Motor neuron (in vitro differentiated cells): ENCODE results near the gene SLC6A5. TPM values are rescaled to one million over a fixed set of nuclear protein-coding genes. Genes with fewer than 3 reads are reported as not detected.
A peak's percentile ranks its signal among the peaks of the same experiment; 100 is the strongest.

Experiments
- ATAC-seq, 8 experiments: fragments of 200-7000 bp; cut with Tn5 transposase; replicated peaks in 6 of 8; 2 replicates each; pipeline ENCODE4 v1.8.0; 2021; ENCODE audit warnings: mild to moderate bottlenecking in 8 of 8, moderate library complexity in 8 of 8
- H3K27ac ChIP-seq, 2 donors: fragments of 250-450 bp; sonication (Bioruptor Pico); 2 replicates each; pipeline ENCODE4 v1.9.0; 2021; ENCODE audit warnings: antibody characterized with exemption in 2 of 2, mild to moderate bottlenecking in 2 of 2, moderate library complexity in 1 of 2
- H3K4me1 ChIP-seq, 2 donors: fragments of 250-450 bp; sonication (Bioruptor Pico); replicated peaks in 1 of 2; 2 replicates each; pipeline ENCODE4 v1.6.1; 2021; ENCODE audit warnings: antibody characterized with exemption in 2 of 2, mild to moderate bottlenecking in 2 of 2, moderate library complexity in 1 of 2
- H3K4me3 ChIP-seq, 5 donors: fragments of 250-450 bp; sonication (Bioruptor Pico); 2 replicates each; pipeline ENCODE4 v1.9.0; 2021; ENCODE audit warnings: antibody characterized with exemption in 5 of 5, mild to moderate bottlenecking in 5 of 5, moderate library complexity in 4 of 5
- WGBS, 10 experiments: fragments of 450-650 bp; shearing (Covaris generic); methylation state at CpG; one replicate each; pipeline ENCODE4 v1.0.0; 2022; 5-methylcytosine and 5-hydroxymethylcytosine counted together
- in situ Hi-C, 9 experiments: fragments of 400-800 bp; cut with MboI; loops; one replicate each; pipeline ENCODE4 v1.15.0; 2021; ENCODE audit warnings: low sequenced_read_pairs in 9 of 9, low pct_unique_long_range_greater_than_20kb in 2 of 9; ENCODE audit not compliant: unreplicated experiment in 9 of 9
- total RNA-seq, 8 experiments: library from RNA; unstranded; fragments of 300-600 nt; gene quantifications; 2 replicates each; pipeline versions ENCODE4 v1.2.3 to v1.2.4, GENCODE V29; 2022

The SLC6A5 gene
- total RNA-seq, 8 experiments from 2014 or later, result 0.07 to 5.2 (median 1.3) TPM; not detected in 1

DNA sequence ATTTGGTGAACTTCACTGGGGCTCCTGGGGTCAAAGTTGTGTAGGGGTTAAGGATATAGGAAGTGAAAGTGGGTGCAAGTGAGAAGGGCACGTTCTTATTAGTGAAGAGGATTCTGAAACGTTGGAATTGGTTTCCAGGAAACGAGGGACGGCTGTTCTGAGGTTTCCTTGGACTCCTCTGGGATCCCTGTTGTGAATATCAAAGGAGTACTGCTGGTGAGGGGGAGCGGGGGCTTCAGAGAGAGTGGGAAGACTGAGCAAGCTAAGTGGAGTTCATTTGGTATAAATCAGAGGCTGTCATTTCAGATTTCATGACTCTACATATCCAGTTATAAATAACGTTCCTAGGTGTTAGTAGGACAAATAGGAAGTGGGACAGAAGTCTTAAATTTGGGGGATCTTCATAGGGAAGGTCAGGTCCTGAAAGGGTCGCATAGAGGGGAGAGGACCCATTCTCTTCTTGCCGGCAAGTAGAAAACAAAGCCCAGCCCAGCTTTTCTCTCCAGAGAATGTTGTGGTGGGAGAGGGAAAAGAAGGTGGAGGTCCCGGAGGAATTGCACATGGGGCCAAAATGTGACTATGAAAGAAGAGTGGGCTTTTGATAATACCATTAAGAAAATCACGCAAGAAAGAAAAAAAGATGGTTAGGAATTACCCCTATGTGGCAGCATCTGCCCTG, 68.9 kb downstream of the SLC6A5 start:
- no peak for ATAC-seq
- Histone ChIP-seq H3K4me1 (peaks cover 13 to 14% of the 10 kb centered on the region in 2 donors), H3K4me3 (peak overlapping the region; percentile 54 to 93 (median 59)), H3K27ac (peak overlapping the region; percentile 55 to 75)
- 0 to 47% (median 13%) methylated on average over 1 to 10 of the region's 10 CpGs for WGBS, 10 experiments
- in situ Hi-C loops, result no loop called here

DNA sequence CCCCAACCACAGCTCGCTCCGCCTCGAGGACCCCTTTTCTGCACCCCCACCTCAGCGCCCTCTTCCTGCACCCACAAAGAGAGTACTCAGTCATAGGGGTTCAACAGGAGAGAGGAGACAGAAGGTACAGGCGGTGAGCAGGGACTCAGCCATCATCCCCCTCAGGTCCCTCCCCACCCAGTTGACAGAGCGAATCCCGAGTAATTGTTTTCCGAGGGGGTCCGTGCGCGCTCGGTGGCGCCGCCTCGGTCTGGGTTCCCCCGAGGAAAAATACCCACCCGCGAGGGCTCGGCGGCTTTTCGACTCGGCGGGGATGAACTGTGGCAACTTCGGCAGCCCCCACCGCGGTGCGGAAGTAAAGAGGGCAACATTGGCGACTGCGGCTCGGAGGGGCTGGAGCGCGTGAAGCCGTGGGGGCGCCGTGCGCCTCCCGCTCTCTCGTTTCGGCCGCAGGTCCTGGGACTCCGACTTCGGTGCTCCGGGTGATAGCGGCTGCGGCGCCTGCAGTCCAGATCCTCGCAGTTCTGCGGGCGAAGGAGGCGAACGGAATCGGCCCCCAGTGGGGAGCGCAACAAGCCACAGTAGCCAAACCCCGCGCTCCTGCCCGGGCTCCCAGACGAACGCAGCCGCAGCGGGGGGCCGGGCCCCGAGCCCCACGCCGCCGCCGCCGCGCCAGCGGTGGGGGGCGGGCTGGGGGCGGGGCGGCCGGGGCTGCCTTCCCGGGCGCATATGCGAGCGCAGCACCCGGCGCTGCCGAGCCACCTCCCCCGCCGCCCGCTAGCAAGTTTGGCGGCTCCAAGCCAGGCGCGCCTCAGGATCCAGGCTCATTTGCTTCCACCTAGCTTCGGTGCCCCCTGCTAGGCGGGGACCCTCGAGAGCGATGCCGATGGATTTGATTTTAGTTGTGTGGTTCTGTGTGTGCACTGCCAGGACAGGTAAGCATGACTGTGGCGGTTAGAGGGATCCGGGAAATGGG, 69.7 kb downstream of the SLC6A5 start, which contains the start of gene NELL1:
Gene NELL1, plus strand, starts transcription at position 743 of the 976 bp plus-strand sequence.
- in situ Hi-C loops, result no loop called here
- ATAC-seq, result peak; percentile 25 to 77 (median 57)
- Histone ChIP-seq H3K27ac (peak within 1 kb of the TSS; percentile 55 to 75), H3K4me3 (peak within 1 kb of the TSS; percentile 54 to 93 (median 59)), H3K4me1 (peaks cover 14 to 21% of the 10 kb centered on the region in 2 donors)
- WGBS, 10 experiments, result 0 to 18% (median 3%) methylated on average over 1 to 18 of the region's 93 CpGs; no CpG with 5 or more reads in 4 of the 10 experiments

DNA sequence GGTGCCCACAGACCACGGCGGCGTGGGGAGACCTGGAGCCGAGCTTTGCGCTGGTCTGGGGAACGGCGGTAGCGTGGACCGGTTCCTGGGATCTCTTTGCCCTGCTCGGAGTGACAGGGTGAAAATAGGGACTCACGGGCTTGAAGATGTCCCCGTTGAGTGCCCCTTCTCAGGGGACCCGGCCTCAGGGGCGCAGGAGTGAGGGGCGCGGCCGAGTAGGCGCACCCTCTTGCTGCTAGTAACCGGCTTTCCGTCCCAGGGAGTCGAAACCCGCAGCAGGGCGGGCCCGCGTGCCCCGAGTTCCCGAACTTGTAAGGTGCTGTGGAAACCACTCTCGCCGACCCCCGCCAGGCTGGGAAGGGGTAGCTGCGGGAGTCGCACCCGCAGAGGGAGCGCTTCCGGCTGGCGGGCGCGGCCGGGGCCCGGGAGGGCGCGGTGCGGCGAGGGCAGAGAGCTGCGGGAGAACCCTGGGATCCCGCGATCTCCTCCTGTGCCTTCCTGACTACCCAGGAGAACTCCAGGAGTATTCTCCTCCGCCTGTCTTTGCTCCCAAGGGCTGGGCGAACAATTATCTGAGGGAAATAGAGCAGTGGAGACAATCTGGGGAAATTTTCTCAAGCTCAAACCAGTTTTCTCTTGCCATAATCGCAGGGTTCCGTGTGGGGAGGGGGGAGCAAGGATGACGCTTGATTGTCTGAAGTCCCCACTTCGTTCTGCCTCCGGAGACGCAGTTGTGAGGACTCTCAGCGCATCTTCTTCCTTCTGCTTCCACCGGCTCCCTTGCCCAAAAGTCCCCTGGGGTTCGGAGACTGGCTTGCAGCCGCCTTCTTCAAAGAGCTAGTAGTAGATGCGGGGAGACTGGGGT, 70.6 kb downstream of the SLC6A5 start:
- peak overlapping the region; percentile 16 to 75 for H3K27ac ChIP-seq
- WGBS, 10 experiments, result 0 to 5% (median 0%) methylated on average over 3 to 11 of the region's 60 CpGs; no CpG with 5 or more reads in 4 of the 10 experiments
- peak overlapping the region; percentile 54 to 93 (median 59) for H3K4me3 ChIP-seq
- in situ Hi-C loops, result no loop called here
- ATAC-seq, result peak; percentile 17 to 56 (median 48)
- peaks cover 14 to 21% of the 10 kb centered on the region in 2 donors for H3K4me1 ChIP-seq

DNA sequence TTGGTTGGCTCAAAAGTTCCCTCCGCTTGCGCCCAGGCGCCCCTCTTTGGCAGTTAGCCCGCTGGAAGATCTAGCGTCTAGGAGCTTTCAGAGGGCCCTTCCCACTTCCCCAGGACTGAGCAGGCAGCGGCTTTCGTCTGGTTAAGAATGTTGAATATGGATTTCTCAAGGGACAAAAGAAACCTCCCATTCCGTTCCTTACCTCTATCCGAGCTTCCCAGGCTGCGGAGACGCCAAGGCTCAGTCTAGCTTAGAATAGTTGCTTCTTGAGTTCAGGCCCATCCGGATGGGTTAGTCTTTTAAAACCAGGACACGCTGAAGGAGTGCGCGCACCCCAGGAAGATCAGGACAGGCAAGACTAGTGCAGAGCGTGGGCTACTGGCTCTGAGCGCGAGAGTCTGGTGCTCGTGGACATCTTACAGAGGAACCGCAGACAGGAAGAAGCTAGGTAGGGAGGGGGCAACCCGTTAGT, 71.6 kb downstream of the SLC6A5 start:
- 0 to 92% (median 13%) methylated on average over 2 to 10 of the region's 21 CpGs; no CpG with 5 or more reads in 1 of the 10 experiments for WGBS, 10 experiments
- in situ Hi-C loops, result no loop called here
- peaks cover 14 to 21% of the 10 kb centered on the region in 2 donors for H3K4me1 ChIP-seq
- H3K4me3 ChIP-seq, result peak overlapping the region; percentile 54 to 93 (median 59)
- H3K27ac ChIP-seq, result peak overlapping the region in 1 of 2 donors; percentile 75
- ATAC-seq, result peak in 6 of 8 experiments; percentile 2 to 19 (median 12)

DNA sequence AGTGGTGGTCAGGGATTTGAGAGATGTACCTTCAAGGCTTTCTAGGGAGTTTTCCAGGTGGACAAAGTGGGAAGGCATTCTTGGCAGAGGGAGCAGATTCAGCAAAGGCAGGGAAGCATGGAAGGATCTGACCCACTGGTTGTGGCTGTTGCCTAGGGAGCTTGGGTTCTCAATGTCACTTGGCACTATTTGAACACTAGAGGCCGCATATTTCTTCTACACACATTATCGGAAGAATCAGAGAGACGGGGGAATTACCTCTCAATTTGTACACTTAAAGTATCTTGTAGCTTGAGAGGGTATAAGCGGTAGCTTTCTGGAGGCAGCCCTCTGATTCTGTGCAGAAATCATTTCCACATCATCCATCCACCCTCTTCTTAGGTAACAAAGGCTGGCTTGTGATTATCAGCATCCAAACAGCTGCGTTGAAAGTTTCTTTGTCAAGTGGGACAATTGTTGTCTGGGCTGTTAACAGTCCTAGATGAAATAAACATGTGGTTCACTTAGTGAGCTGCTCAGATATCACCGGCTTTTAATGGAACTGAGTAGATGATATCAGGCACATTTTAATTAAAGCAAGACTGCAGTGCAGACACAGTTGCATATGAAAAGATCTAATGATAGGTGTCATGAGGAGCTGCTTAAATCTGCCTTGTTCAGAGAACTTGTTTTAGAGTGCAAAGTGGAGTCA, 72.6 kb downstream of the SLC6A5 start:
- 0 to 32% (median 10%) methylated on average over 3 to 6 of the region's 6 CpGs; no CpG with 5 or more reads in 4 of the 10 experiments for WGBS, 10 experiments
- Histone ChIP-seq H3K27ac (no peak overlapping the region), H3K4me3 (peak overlapping the region; percentile 54 to 93 (median 59)), H3K4me1 (peaks cover 14 to 21% of the 10 kb centered on the region in 2 donors)
- in situ Hi-C loops, result no loop called here
- ATAC-seq, result peak; percentile 31 to 47 (median 35)

DNA sequence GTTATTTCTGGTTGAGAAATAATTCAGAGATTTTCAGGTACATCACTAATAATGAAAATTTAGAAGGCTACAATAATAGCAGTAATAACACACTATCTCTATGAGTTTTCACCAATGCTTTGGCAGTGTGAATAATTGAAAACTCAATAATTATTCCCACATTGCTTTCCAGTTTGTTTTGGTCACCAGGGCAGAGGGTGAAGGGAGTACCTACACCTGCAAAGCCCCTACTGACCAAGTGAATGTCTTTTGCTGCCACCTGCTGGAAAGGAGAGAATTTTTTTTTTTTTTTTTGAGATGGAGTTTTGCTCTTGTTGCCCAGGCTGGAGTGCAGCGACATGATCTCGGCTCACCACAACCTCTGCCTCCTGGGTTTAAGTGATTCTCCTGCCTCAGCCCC, 73.2 kb downstream of the SLC6A5 start:
- no peak overlapping the region for H3K27ac ChIP-seq
- peak overlapping the region; percentile 54 to 93 (median 59) for H3K4me3 ChIP-seq
- no CpG with 5 or more reads among the region's 2 CpGs for WGBS, 10 experiments
- peaks cover 12 to 15% of the 10 kb centered on the region in 2 donors for H3K4me1 ChIP-seq
- peak in 1 of 8 experiments; percentile 27 for ATAC-seq
- in situ Hi-C loops, result no loop called here

DNA sequence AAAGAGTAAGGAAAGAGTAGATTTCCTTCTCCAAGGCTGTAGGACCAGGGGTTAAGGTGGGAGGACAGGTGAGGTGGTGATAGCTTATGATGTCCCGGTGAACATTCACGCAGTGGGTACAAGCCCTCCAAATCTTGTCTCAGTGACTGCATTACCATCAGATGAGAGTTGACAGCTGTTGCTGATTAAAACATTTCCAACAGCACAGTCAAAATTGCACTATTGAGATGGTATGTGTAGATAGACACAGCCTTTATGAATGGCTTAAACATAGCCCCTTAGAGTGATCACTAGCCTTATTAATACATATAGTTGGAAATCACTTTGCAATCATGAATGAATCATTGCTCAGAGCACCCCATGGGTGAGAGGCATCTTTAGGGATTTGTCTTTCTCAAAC, 77.2 kb downstream of the SLC6A5 start:
- no peak for ATAC-seq
- no peak overlapping the region for H3K4me3 ChIP-seq
- H3K27ac ChIP-seq, result no peak overlapping the region
- 33 to 100% (median 78%) methylated on average over 2 of the region's 2 CpGs; no CpG with 5 or more reads in 6 of the 10 experiments for WGBS, 10 experiments
- in situ Hi-C loops, result no loop called here
- H3K4me1 ChIP-seq, result peaks cover 0 to 12% of the 10 kb centered on the region in 2 donors

DNA sequence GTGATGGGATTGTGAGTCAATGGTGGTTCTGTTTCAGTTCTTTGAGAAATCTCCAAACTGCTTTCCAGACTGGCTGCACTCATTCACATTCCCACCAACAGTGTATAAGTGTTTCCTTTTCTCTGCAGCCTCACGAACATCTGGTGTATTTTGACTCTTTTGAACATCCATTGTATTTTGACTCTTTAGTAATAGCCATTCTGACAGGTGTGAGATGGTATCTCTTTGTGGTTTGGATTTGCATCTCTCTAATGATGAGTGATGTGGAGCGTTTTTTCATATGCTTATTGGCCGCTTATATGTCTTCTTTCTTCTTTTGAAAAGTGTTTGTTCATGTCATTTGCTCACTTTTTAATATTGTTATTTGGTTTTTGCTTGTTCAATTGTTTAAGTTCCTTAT, 89.4 kb downstream of the SLC6A5 start:
- Histone ChIP-seq H3K27ac (no peak overlapping the region), H3K4me3 (no peak overlapping the region), H3K4me1 (no peaks in the 10 kb centered on the region)
- 0 to 93% (median 51%) methylated on average over 2 to 3 of the region's 3 CpGs; no CpG with 5 or more reads in 1 of the 10 experiments for WGBS, 10 experiments
- in situ Hi-C loops, result no loop called here
- no peak for ATAC-seq

DNA sequence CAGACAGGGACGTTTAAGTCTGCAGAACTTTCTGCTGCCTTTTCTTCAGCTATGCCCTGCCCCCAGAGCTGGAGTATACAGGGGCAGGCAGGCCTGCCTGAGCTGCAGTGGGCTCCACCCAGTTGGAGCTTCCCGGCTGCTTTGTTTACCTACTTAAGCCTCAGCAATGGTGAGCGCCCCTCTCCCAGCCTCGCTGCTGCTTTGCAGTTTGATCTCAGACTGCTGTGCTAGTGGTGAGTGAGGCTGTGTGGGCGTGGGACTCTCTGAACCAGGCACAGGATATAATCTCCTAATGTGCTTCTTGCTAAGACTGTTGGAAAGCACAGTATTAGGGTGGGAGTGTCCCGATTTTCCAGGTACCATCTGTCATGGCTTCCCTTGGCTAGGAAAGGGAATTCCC, 108.5 kb downstream of the SLC6A5 start:
- WGBS, 10 experiments, result 0 to 77% (median 74%) methylated on average over 1 to 5 of the region's 6 CpGs; no CpG with 5 or more reads in 5 of the 10 experiments
- no peak overlapping the region for H3K4me3 ChIP-seq
- no peak overlapping the region for H3K27ac ChIP-seq
- ATAC-seq, result no peak
- no peaks in the 10 kb centered on the region for H3K4me1 ChIP-seq
- in situ Hi-C loops, result no loop called here
